B cell (primary cell): ENCODE data around the gene KIAA1614.

Experiments used
- EZH2 ChIP-seq: IDR thresholded peaks from 2 replicates; pipeline ENCODE4 v1.6.1; 2012; ENCODE audit warnings: borderline replicate concordance, low read depth, mild to moderate bottlenecking, moderate library complexity, low read length; ENCODE audit not compliant: insufficient read depth, poor library complexity, severe bottlenecking
- TF ChIP-seq, protein P1 (sequence below): fragments of 200-600 bp; IDR thresholded peaks from one replicate; pipeline ENCODE4 v1.8.0; 2022; ENCODE audit warnings: antibody characterized with exemption, mild to moderate bottlenecking

DNA sequence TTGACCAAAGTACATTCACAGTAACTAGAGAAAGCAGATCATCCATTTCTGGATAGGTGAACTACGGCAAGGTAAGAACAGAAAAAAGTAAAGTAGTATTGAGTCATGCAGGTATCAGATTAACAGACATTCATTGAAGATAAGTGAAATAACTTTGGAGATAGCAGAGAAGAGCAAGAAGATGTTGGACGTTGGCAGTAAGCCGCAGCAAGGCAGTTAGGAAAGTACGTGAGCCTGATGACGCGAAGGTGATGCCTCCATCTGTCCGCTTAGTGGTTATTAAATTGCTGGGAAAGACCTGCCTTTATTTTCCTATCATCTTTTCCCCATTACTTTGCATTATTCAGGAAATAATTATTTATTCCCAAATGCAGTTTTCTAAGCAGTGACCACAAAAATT, 24.9 kb upstream of the KIAA1614 start:
- TF ChIP-seq, protein P1, sequence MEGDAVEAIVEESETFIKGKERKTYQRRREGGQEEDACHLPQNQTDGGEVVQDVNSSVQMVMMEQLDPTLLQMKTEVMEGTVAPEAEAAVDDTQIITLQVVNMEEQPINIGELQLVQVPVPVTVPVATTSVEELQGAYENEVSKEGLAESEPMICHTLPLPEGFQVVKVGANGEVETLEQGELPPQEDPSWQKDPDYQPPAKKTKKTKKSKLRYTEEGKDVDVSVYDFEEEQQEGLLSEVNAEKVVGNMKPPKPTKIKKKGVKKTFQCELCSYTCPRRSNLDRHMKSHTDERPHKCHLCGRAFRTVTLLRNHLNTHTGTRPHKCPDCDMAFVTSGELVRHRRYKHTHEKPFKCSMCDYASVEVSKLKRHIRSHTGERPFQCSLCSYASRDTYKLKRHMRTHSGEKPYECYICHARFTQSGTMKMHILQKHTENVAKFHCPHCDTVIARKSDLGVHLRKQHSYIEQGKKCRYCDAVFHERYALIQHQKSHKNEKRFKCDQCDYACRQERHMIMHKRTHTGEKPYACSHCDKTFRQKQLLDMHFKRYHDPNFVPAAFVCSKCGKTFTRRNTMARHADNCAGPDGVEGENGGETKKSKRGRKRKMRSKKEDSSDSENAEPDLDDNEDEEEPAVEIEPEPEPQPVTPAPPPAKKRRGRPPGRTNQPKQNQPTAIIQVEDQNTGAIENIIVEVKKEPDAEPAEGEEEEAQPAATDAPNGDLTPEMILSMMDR: no peak
- no peak for TF ChIP-seq EZH2
